GM23248 (cell line): ENCODE measurements around the gene PLCB3.

Experiments
- EZH2 ChIP-seq: fragments of 200-600 bp; sonication (generic); IDR thresholded peaks from 2 replicates; pipeline ENCODE4 v1.6.1; 2018; ENCODE audit warnings: antibody characterized with exemption, mild to moderate bottlenecking; ENCODE audit not compliant: insufficient read depth, poor library complexity, severe bottlenecking
- EZH2phosphoT487 ChIP-seq: fragments of 200-600 bp; sonication (generic); IDR thresholded peaks from 2 replicates; pipeline ENCODE4 v1.6.1; 2018; ENCODE audit warnings: antibody characterized with exemption, moderate library complexity, mild to moderate bottlenecking, low read depth; ENCODE audit not compliant: insufficient read depth

DNA sequence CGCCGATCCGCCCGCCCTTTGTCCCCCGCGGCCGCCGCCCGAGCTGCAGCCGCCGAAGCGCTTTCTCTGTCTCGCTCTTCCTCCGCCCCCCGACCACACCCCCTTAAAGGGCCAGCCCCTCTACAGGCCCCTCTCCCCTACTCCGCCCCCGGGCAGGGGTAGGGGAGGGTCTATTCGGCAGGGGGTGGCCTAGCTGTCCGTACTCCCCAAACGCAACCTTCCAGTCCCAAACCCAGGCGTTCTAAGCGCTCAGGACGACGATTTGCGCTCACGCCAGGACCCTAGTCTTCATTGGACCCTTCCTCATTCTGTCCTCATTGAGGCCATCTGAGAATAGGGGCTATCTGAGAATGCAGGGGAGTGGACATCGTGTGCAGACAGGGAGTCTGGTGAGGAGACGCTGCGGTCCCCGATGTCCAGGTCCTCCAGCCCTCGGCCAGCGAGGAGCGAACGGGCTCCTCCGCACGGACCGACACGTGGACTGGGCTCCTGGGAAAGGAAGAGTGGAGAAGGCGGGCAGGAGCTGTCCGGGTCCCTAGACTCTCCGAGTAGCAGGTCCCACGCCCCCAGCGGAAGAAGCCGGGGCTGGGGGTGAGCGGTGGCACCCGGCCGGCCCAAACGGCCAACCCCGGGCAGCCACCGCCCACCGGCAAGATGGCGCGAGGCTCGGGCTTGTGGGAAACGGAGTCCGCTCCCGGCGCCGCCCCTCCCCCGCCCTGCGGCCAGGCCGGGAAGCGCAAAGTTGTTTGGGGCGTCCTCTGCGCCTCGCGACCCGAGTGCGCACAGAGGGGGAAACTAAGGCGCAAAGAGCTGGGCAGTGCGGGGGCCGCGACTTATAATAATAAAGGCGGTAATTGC lies 4.2 kb upstream of the PLCB3 start, which contains the start of gene PPP1R14B:
- TF ChIP-seq EZH2 (no peak), EZH2phosphoT487 (no peak)
